SK-N-MC (cell line): ENCODE data around the gene ACCSL.

Source experiments
- EZH2 ChIP-seq: fragments of 200-600 bp; sonication (generic); IDR thresholded peaks from one replicate; pipeline ENCODE4 v1.6.1; 2017; ENCODE audit warnings: antibody characterized with exemption
- FOXP2 ChIP-seq: optimal IDR thresholded peaks from 2 replicates; pipeline ENCODE3; 2011; ENCODE audit warnings: mild to moderate bottlenecking, moderate library complexity; ENCODE audit not compliant: insufficient read depth; ENCODE audit errors: extremely low read length, control extremely low read depth
- POLR2AphosphoS5 ChIP-seq: IDR thresholded peaks from 2 replicates; pipeline ENCODE4 v1.6.1; 2012; ENCODE audit warnings: mild to moderate bottlenecking, low read depth, low read length, borderline replicate concordance

GRCh38 chr11:44078794-44079193 is 31.0 kb downstream of the ACCSL start:
- TF ChIP-seq POLR2AphosphoS5, result no peak
- no peak for TF ChIP-seq EZH2
- TF ChIP-seq FOXP2, result no peak
